Neutrophil (primary cell): ENCODE results near the gene TPSD1.

Experiments
- H3K27ac ChIP-seq: fragments of 200-600 bp; sonication (generic); 2 replicates; pipeline ENCODE4 v1.5.1; 2016; ENCODE audit warnings: mild to moderate bottlenecking, moderate library complexity
- H3K27me3 ChIP-seq: fragments of 200-600 bp; sonication (generic); 2 replicates; pipeline ENCODE4 v1.6.0; 2016; ENCODE audit warnings: mild to moderate bottlenecking
- H3K36me3 ChIP-seq: fragments of 200-600 bp; sonication (generic); 2 replicates; pipeline ENCODE4 v1.5.1; 2017
- H3K4me1 ChIP-seq, 2 experiments: fragments of 200-600 bp in 1 of 2; sonication (generic) in 1 of 2; 1 replicate in 1 of 2; 2 replicates in 1 of 2; pipeline versions ENCODE4 v1.5.1 to v1.6.1; 2013 to 2016; ENCODE audit warnings: low read depth in 1 of 2, low read length in 1 of 2, mild to moderate bottlenecking in 1 of 2, moderate library complexity in 1 of 2; ENCODE audit not compliant: control insufficient read depth in 1 of 2, insufficient read depth in 1 of 2
- H3K4me3 ChIP-seq, 2 experiments: fragments of 200-600 bp in 1 of 2; sonication (generic) in 1 of 2; 1 replicate in 1 of 2; 2 replicates in 1 of 2; pipeline ENCODE4 v1.5.1; 2013 to 2016; ENCODE audit warnings: low read depth in 1 of 2, low read length in 1 of 2, mild to moderate bottlenecking in 1 of 2, moderate library complexity in 1 of 2
- H3K9me3 ChIP-seq: fragments of 200-600 bp; sonication (generic); 2 replicates; pipeline ENCODE4 v1.5.1; 2016
- CTCF ChIP-seq: fragments of 200-600 bp; sonication (generic); IDR thresholded peaks from 2 replicates; pipeline ENCODE4 v1.5.1; 2016; ENCODE audit warnings: antibody characterized with exemption

Gene TPSD1

GRCh38 chr16:1280783-1281182 lies 24.9 kb downstream of the TPSD1 start:
- H3K27me3 ChIP-seq, result peaks cover 66% of the 10 kb centered on the region
- no peaks in the 10 kb centered on the region for H3K36me3 ChIP-seq
- H3K4me1 ChIP-seq, result no peaks in the 10 kb centered on the region
- no peak overlapping the region for H3K27ac ChIP-seq
- TF ChIP-seq CTCF, result no peak
- H3K4me3 ChIP-seq, result no peak overlapping the region
- no peaks in the 10 kb centered on the region for H3K9me3 ChIP-seq

- TF ChIP-seq CTCF, result no peak
- Histone ChIP-seq H3K27me3 (peaks cover 66% of the 10 kb centered on the region), H3K9me3 (no peaks in the 10 kb centered on the region), H3K36me3 (no peaks in the 10 kb centered on the region), H3K4me1 (no peaks in the 10 kb centered on the region), H3K4me3 (no peak overlapping the region), H3K27ac (no peak overlapping the region)
Measured at GRCh38 chr16:1281517-1281916, 25.6 kb downstream of the TPSD1 start.

GRCh38 chr16:1282324-1282973 lies 26.6 kb downstream of the TPSD1 start:
- Histone ChIP-seq H3K27me3 (peaks cover 66% of the 10 kb centered on the region), H3K9me3 (no peaks in the 10 kb centered on the region), H3K4me3 (no peak overlapping the region), H3K4me1 (no peaks in the 10 kb centered on the region), H3K36me3 (no peaks in the 10 kb centered on the region), H3K27ac (no peak overlapping the region)
- no peak for TF ChIP-seq CTCF

- Histone ChIP-seq H3K9me3 (no peaks in the 10 kb centered on the region), H3K27ac (no peak overlapping the region), H3K36me3 (no peaks in the 10 kb centered on the region), H3K4me1 (no peaks in the 10 kb centered on the region), H3K4me3 (no peak overlapping the region), H3K27me3 (peaks cover 66% of the 10 kb centered on the region)
- no peak for TF ChIP-seq CTCF
Measured at GRCh38 chr16:1283296-1283695, 27.4 kb downstream of the TPSD1 start.

GRCh38 chr16:1283996-1284616 lies 28.2 kb downstream of the TPSD1 start:
- peaks cover 66% of the 10 kb centered on the region for H3K27me3 ChIP-seq
- H3K4me3 ChIP-seq, result no peak overlapping the region
- no peak overlapping the region for H3K27ac ChIP-seq
- no peaks in the 10 kb centered on the region for H3K4me1 ChIP-seq
- no peak for TF ChIP-seq CTCF
- no peaks in the 10 kb centered on the region for H3K9me3 ChIP-seq
- H3K36me3 ChIP-seq, result no peaks in the 10 kb centered on the region
